NT2/D1 (cell line): Measurements from ENCODE around the gene RNF220.

Experiments
- SUZ12 ChIP-seq: IDR thresholded peaks from 2 replicates; pipeline ENCODE4 v1.6.1; 2011; ENCODE audit not compliant: insufficient read length, insufficient read depth; ENCODE audit errors: extremely low read depth
- YY1 ChIP-seq: IDR thresholded peaks from 2 replicates; pipeline ENCODE4 v1.6.1; 2011; ENCODE audit not compliant: insufficient read length, insufficient read depth
- ZNF274 ChIP-seq: IDR thresholded peaks from 2 replicates; pipeline ENCODE4 v1.6.1; 2011; ENCODE audit warnings: mild to moderate bottlenecking, low read depth, low read length

DNA sequence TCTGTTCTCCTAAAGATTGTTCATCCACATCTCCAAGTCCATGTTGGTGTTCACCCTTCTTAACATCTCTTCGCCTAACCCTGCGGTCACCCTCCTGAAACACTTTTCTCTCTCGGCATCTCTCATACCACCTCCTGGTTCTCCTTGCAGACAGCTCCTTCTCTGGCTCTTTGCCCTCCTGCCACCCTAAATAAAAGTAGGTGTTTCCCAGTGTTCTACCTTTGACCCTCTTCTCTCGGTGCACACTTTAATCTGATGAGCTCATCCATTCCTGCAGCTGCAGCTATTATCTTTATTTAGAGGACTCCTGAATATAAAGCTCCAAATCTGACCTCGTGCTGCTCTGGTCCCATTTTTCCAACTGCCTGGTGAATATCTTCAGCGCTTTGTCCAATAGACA is 142.3 kb downstream of the RNF220 start:
- no peak for TF ChIP-seq SUZ12
- no peak for TF ChIP-seq YY1
- TF ChIP-seq ZNF274: no peak
